ENCODE results near the gene VPS54.

VPS54 gene, protein sequence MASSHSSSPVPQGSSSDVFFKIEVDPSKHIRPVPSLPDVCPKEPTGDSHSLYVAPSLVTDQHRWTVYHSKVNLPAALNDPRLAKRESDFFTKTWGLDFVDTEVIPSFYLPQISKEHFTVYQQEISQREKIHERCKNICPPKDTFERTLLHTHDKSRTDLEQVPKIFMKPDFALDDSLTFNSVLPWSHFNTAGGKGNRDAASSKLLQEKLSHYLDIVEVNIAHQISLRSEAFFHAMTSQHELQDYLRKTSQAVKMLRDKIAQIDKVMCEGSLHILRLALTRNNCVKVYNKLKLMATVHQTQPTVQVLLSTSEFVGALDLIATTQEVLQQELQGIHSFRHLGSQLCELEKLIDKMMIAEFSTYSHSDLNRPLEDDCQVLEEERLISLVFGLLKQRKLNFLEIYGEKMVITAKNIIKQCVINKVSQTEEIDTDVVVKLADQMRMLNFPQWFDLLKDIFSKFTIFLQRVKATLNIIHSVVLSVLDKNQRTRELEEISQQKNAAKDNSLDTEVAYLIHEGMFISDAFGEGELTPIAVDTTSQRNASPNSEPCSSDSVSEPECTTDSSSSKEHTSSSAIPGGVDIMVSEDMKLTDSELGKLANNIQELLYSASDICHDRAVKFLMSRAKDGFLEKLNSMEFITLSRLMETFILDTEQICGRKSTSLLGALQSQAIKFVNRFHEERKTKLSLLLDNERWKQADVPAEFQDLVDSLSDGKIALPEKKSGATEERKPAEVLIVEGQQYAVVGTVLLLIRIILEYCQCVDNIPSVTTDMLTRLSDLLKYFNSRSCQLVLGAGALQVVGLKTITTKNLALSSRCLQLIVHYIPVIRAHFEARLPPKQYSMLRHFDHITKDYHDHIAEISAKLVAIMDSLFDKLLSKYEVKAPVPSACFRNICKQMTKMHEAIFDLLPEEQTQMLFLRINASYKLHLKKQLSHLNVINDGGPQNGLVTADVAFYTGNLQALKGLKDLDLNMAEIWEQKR

DNA sequence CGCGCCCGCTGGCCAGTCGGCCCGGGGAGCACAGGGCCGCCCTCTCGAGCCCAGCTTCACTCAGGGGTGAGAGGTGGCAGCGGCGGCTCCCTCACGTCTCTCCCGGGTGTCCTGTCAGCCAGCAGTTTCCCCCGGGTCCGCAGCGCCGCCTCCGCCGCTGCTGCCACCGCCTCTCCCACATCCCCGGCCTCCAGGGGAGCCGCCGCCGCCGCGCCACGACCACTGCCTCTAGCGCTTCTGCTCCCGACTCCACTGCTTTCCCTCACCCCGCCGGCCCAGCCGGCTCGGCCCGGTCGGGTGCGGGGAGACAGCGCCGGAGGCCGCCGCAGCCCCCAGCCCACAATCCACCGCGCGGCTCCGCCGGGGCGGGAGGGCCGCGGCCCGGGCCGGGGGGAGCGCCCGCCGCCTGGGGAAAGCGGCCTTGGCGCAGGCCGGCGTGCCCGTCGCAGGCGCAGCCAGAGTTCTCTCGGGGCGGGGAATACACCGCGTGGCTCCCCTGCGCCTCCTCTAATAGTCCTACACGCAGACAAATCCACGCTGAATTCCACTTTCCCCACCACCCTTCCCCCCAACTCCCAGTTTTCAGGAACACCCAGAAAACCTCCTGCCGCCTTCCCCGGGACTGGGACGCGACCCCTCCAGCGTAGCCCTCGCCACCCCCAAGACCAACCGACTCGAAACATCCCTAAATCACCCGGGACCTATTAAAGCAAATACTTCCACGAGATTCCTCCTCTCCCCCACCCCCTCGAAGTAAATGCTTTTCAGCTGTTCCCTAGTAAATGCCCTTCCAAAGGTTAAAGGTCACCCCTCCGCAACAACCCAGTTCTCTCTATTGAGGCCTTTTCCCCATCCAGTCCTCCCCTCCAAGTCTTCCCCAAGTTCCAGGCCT, at the start of gene VPS54:
VPS54 (minus strand) TSS at position 346 of the 892 bp plus-strand sequence. CDS start 35,429 bp downstream, outside the sequence.
- in situ Hi-C loops (cut with HindIII; ENCODE audit: low pct_ligation_motif_present, low sequenced_read_pairs) = no loop called here
- Histone ChIP-seq H3K4me3 (ENCODE audit: low read depth, low read length) (peak within 1 kb of the TSS; percentile 74), H3K27ac (peak within 1 kb of the TSS; percentile 86), H3K36me3 (replicated peaks) (no peaks in the 10 kb centered on the region), H3K27me3 (replicated peaks) (no peaks in the 10 kb centered on the region)
- peak; percentile 34 for DNase-seq
- TF ChIP-seq, protein P1, sequence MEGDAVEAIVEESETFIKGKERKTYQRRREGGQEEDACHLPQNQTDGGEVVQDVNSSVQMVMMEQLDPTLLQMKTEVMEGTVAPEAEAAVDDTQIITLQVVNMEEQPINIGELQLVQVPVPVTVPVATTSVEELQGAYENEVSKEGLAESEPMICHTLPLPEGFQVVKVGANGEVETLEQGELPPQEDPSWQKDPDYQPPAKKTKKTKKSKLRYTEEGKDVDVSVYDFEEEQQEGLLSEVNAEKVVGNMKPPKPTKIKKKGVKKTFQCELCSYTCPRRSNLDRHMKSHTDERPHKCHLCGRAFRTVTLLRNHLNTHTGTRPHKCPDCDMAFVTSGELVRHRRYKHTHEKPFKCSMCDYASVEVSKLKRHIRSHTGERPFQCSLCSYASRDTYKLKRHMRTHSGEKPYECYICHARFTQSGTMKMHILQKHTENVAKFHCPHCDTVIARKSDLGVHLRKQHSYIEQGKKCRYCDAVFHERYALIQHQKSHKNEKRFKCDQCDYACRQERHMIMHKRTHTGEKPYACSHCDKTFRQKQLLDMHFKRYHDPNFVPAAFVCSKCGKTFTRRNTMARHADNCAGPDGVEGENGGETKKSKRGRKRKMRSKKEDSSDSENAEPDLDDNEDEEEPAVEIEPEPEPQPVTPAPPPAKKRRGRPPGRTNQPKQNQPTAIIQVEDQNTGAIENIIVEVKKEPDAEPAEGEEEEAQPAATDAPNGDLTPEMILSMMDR (IDR thresholded peaks at IDR 0.05; ENCODE audit: low read depth, low read length, missing control alignments) = no peak

DNA sequence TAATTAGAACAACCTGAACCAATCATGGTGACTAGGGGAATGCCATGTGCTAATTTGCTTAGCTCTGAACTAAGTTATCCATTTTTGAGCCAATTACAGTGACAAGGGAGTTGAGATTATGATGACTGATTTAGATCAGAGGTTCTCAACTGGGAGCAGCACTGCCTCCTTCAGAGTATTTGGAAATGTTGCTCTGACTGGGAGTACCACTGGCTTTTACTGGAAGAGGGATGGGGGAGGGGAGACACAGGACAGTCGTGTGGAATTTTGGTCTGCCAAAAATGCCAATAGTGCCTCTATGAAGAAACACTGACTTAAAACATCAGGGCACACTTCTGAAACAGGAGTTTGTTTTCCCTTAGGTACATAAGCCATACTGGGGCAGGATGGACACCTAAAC, 48.1 kb upstream of the VPS54 start:
- no peaks in the 10 kb centered on the region for H3K36me3 ChIP-seq (replicated peaks)
- H3K4me3 ChIP-seq (ENCODE audit: low read depth, low read length) = no peak overlapping the region
- no peak for DNase-seq
- in situ Hi-C loops (cut with HindIII; ENCODE audit: low pct_ligation_motif_present, low sequenced_read_pairs) = loop anchor here (25.0 kb wide), 2 partner anchors 145 to 420 kb away; no protein-coding TSS in a partner anchor
- H3K27me3 ChIP-seq (replicated peaks) = no peaks in the 10 kb centered on the region
- TF ChIP-seq, protein P1 (IDR thresholded peaks at IDR 0.05; ENCODE audit: low read depth, low read length, missing control alignments) = no peak
- H3K27ac ChIP-seq = no peak overlapping the region

DNA sequence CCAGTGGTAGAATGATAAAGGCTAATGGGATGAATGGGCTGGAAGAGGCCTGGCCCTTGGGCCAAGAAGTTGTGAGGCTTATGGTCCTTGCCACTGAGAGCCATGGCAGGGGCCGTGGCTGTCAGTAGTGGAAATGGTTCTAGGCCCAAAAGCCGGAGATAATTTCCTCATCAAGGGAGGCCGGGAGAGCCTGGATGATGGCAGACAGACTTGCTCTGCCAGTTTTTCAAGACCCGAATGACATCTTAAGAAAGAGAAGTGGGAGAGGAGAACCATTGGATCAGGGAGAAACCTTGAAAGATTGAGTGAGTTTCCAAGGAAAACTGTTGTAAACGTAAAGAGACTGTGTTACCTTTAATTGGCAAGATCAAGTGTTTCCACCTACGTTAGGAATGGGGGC, 46.3 kb upstream of the VPS54 start:
- no peaks in the 10 kb centered on the region for H3K36me3 ChIP-seq (replicated peaks)
- in situ Hi-C loops (cut with HindIII; ENCODE audit: low pct_ligation_motif_present, low sequenced_read_pairs) = loop anchor here (25.0 kb wide), 2 partner anchors 147 to 422 kb away; no protein-coding TSS in a partner anchor
- H3K4me3 ChIP-seq (ENCODE audit: low read depth, low read length) = no peak overlapping the region
- no peak for DNase-seq
- no peak overlapping the region for H3K27ac ChIP-seq
- no peaks in the 10 kb centered on the region for H3K27me3 ChIP-seq (replicated peaks)
- TF ChIP-seq, protein P1 (IDR thresholded peaks at IDR 0.05; ENCODE audit: low read depth, low read length, missing control alignments) = no peak

DNA sequence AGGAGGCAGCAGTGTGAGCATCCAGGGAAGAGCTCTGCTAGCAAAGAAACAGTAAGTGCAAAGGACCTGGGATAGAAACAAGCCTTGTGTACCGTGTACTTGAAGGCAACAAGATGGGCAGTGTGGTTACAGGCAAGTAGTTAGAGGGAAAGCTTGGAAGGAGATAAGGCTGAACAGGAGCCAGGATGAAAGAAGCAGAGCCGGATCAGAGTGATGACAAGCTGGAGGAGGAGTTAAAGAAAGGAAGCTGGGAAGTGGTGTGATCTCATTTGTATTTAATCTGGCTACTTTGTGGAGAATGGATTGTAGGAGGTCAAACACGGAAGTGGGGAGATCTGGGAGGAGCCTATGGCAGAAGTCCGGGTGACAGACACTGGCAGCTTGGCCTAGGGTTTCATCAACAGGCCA, 44.7 kb upstream of the VPS54 start:
- peak; percentile 76 for DNase-seq
- TF ChIP-seq, protein P1 (IDR thresholded peaks at IDR 0.05; ENCODE audit: low read depth, low read length, missing control alignments) = no peak
- Histone ChIP-seq H3K4me3 (ENCODE audit: low read depth, low read length) (no peak overlapping the region), H3K27me3 (replicated peaks) (no peaks in the 10 kb centered on the region), H3K27ac (peak overlapping the region; percentile 92), H3K36me3 (replicated peaks) (no peaks in the 10 kb centered on the region)
- in situ Hi-C loops (cut with HindIII; ENCODE audit: low pct_ligation_motif_present, low sequenced_read_pairs) = loop anchor here (25.0 kb wide), 2 partner anchors 148 to 423 kb away; no protein-coding TSS in a partner anchor

DNA sequence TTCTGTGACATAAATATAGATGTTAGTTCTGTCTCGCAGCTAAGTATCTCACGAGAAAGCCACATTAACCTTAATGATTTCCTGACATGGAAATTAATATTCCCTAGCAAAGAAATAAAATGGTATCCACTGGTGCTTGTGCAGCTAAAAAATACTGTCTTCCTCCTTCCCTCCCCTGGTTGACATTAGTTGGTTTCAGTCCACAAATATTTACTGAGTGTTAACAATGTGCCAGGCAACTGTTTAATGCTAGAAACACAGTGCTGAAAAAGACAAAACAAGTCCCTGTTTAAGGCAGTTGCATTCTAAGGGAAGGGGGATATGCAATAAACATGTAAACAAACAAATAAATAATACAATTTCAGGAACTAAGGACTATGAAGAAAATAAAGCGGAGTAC, 44.2 kb upstream of the VPS54 start:
- H3K36me3 ChIP-seq (replicated peaks) = no peaks in the 10 kb centered on the region
- H3K4me3 ChIP-seq (ENCODE audit: low read depth, low read length) = no peak overlapping the region
- in situ Hi-C loops (cut with HindIII; ENCODE audit: low pct_ligation_motif_present, low sequenced_read_pairs) = loop anchor here (25.0 kb wide), 2 partner anchors 149 to 424 kb away; no protein-coding TSS in a partner anchor
- TF ChIP-seq, protein P1 (IDR thresholded peaks at IDR 0.05; ENCODE audit: low read depth, low read length, missing control alignments) = no peak
- H3K27ac ChIP-seq = peak overlapping the region; percentile 92
- DNase-seq = no peak
- H3K27me3 ChIP-seq (replicated peaks) = no peaks in the 10 kb centered on the region
